Measurements from ENCODE around the gene ANGPT4. TPM values are rescaled to one million over a fixed set of nuclear protein-coding genes. Genes with fewer than 3 reads are reported as not detected.

Gene ANGPT4
- total RNA-seq, 2 donors from 2014 or later: under 0.01 to 0.66 TPM

DNA sequence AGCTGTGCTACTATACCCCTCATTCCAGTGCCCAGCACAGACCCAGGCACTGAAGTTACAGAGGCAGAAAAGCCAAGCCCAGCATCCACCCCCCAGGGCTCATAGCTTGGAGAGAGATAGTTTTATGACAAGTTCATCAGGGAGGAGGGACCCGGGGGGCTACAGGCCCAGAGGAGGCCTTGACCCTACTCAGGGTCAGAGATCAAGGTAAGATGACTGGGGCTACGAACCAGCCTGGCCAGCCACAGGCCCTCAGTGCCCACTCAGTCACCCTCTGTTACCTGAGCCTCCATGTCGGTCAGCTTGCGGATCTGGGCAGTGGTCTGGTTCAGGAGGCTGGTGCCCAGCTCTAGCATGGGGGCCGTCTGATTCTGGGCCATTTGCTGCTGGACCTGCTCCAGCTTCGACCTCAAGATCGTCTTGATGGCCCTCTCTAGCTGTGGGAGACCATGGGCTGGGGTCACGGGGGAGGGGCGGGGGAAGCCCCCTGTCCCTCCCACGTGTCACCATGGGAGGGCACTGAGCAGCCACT, 26.1 kb downstream of the ANGPT4 start:
- no peak for TF ChIP-seq POLR2A (IDR thresholded peaks at IDR 0.05)
- TF ChIP-seq, protein P1, sequence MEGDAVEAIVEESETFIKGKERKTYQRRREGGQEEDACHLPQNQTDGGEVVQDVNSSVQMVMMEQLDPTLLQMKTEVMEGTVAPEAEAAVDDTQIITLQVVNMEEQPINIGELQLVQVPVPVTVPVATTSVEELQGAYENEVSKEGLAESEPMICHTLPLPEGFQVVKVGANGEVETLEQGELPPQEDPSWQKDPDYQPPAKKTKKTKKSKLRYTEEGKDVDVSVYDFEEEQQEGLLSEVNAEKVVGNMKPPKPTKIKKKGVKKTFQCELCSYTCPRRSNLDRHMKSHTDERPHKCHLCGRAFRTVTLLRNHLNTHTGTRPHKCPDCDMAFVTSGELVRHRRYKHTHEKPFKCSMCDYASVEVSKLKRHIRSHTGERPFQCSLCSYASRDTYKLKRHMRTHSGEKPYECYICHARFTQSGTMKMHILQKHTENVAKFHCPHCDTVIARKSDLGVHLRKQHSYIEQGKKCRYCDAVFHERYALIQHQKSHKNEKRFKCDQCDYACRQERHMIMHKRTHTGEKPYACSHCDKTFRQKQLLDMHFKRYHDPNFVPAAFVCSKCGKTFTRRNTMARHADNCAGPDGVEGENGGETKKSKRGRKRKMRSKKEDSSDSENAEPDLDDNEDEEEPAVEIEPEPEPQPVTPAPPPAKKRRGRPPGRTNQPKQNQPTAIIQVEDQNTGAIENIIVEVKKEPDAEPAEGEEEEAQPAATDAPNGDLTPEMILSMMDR (IDR thresholded peaks at IDR 0.05): no peak
- no peak for ATAC-seq
- no peak for DNase-seq
- Histone ChIP-seq H3K27me3 (no peaks in the 10 kb centered on the region), H3K4me1 (peaks cover 13% of the 10 kb centered on the region), H3K4me3 (no peak overlapping the region), H3K27ac (no peak overlapping the region), H3K36me3 (replicated peaks in 1 of 2; ENCODE audit: insufficient read depth in 1 of 2, low read depth in 2 of 2) (no peaks in the 10 kb centered on the region), H3K9me3 (no peaks in the 10 kb centered on the region)
- intact Hi-C loops (cut with DNase I): no loop called here
- WGBS, 2 donors: 57 to 67% methylated on average over 3 to 9 of the region's 10 CpGs

DNA sequence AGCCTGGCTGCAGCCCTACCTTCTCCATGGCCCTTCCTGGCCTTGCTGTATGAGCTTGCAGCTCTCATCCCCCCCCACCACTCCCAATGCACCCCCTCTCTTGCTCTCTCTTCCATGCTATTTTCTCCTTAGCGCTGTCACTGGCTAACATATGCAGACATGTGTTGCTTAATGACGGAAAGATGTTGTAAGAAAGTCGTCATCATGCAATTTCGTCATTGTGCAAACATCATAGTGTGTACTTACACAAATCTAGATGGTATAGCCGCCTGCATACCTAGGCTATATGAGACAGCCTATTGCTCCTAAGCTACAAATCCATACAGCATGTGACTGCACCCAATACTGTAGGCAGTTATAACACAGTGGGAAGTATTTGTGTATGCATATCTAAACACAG, 27.0 kb downstream of the ANGPT4 start:
- intact Hi-C loops (cut with DNase I): no loop called here
- H3K27me3 ChIP-seq: no peaks in the 10 kb centered on the region
- no peaks in the 10 kb centered on the region for H3K9me3 ChIP-seq
- no peak for DNase-seq
- no peaks in the 10 kb centered on the region for H3K36me3 ChIP-seq (replicated peaks in 1 of 2; ENCODE audit: insufficient read depth in 1 of 2, low read depth in 2 of 2)
- 60 to 72% methylated on average over 5 of the region's 5 CpGs for WGBS, 2 donors
- ATAC-seq: no peak
- no peak overlapping the region for H3K27ac ChIP-seq
- no peak overlapping the region for H3K4me3 ChIP-seq
- TF ChIP-seq, protein P1 (IDR thresholded peaks at IDR 0.05): no peak
- TF ChIP-seq POLR2A (IDR thresholded peaks at IDR 0.05): no peak
- H3K4me1 ChIP-seq: peaks cover 13% of the 10 kb centered on the region

DNA sequence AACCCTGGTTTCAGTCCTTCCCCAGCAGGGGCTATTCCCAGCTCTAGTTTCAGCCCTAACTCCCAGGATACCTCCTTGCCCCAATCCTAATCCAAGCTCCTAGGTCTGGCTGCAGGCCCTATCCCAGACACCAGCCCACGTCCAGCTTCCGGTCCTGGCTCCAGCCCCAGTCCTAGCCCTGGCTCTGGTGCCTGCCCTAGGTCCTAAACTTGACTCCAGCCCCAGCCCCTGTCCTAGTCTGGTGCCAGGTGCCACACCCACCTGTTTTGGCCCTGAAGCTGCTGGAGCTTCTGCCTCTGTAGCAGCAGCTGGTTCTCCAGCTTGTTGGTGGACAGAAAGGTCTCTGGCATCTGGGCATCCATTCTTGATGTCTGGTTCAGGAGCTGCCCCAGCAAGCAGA, 28.1 kb downstream of the ANGPT4 start:
- Histone ChIP-seq H3K4me3 (no peak overlapping the region), H3K27ac (no peak overlapping the region), H3K36me3 (replicated peaks in 1 of 2; ENCODE audit: insufficient read depth in 1 of 2, low read depth in 2 of 2) (no peaks in the 10 kb centered on the region), H3K9me3 (no peaks in the 10 kb centered on the region), H3K4me1 (peaks cover 13% of the 10 kb centered on the region), H3K27me3 (no peaks in the 10 kb centered on the region)
- ATAC-seq: no peak
- no peak for DNase-seq
- 59 to 88% methylated on average over 2 of the region's 2 CpGs for WGBS, 2 donors
- intact Hi-C loops (cut with DNase I): no loop called here
- TF ChIP-seq, protein P1 (IDR thresholded peaks at IDR 0.05): no peak

DNA sequence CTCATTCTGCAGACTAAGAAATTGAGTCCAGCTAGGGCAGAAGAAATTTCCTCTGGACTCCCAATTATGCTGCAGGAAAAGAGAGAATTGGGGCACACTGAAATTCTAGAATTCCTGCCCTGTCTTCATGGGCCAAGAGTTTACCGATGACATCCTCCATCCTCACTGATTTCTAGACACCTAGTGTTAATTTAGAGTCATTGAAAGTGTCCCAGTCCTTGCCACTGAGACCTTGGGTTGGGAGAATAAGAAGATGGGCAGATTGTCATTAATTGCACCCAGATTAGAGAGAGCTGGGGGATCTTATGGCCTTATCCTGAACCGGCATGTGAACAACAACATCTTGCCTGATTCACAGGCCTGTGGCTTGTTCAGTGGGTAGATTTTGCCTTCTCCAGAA, 29.0 kb downstream of the ANGPT4 start:
- ATAC-seq (no peak), DNase-seq (no peak)
- Histone ChIP-seq H3K36me3 (replicated peaks in 1 of 2; ENCODE audit: insufficient read depth in 1 of 2, low read depth in 2 of 2) (no peaks in the 10 kb centered on the region), H3K9me3 (no peaks in the 10 kb centered on the region), H3K4me1 (peaks cover 13% of the 10 kb centered on the region), H3K4me3 (no peak overlapping the region), H3K27me3 (no peaks in the 10 kb centered on the region), H3K27ac (no peak overlapping the region)
- no peak for TF ChIP-seq POLR2A (IDR thresholded peaks at IDR 0.05)
- TF ChIP-seq, protein P1 (IDR thresholded peaks at IDR 0.05): no peak
- intact Hi-C loops (cut with DNase I): no loop called here
- WGBS, 2 donors: 73 to 92% methylated on average over 2 of the region's 2 CpGs

Data from body of pancreas (tissue), 4 donors.